Astrocyte (in vitro differentiated cells and primary cell): ENCODE data around the gene COL16A1.

Source experiments
- EZH2 ChIP-seq: IDR thresholded peaks from 2 replicates; pipeline ENCODE4 v1.6.1; 2012; ENCODE audit warnings: mild to moderate bottlenecking, low read length, inconsistent platforms; ENCODE audit not compliant: insufficient read depth
- TF ChIP-seq, protein P1 (sequence below): IDR thresholded peaks from 2 replicates; pipeline ENCODE4 v1.5.1; 2011; ENCODE audit warnings: low read depth, mild to moderate bottlenecking, inconsistent platforms, low read length, moderate library complexity; ENCODE audit not compliant: insufficient read depth

DNA sequence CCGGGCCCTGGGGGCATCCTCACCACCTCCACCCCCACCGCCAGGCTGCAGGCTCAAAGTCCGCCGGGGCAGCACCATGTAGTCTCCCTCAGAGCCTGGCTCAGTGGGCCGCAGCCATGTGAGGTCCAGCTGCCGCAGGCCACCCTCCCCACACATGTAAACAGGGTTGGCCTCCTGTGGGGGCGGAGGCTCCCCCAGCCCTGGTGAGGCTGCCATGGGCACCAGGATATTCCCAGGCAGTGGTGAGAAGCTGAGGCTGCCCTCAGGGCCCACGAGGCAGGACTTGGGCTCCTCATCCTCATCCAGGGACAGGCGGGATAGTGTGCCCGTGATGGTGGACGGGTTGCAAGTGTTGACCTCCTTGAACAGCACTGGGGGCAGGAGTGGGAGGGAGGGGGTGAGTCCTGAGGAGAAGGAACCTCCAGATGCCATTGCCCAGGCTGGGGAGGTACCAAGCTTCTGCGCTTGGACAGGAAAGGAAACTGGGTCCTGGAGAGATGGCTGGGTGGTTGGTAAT, 27.3 kb upstream of the COL16A1 start:
- TF ChIP-seq, protein P1, sequence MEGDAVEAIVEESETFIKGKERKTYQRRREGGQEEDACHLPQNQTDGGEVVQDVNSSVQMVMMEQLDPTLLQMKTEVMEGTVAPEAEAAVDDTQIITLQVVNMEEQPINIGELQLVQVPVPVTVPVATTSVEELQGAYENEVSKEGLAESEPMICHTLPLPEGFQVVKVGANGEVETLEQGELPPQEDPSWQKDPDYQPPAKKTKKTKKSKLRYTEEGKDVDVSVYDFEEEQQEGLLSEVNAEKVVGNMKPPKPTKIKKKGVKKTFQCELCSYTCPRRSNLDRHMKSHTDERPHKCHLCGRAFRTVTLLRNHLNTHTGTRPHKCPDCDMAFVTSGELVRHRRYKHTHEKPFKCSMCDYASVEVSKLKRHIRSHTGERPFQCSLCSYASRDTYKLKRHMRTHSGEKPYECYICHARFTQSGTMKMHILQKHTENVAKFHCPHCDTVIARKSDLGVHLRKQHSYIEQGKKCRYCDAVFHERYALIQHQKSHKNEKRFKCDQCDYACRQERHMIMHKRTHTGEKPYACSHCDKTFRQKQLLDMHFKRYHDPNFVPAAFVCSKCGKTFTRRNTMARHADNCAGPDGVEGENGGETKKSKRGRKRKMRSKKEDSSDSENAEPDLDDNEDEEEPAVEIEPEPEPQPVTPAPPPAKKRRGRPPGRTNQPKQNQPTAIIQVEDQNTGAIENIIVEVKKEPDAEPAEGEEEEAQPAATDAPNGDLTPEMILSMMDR, result no peak
- no peak for TF ChIP-seq EZH2
